Astrocyte of the cerebellum (primary cell): ENCODE measurements around the gene MALL.
"Not testable (repeated sequence)": the region's sequence is repeated elsewhere in the genome, so short reads cannot be mapped to it uniquely, and the experiment has no call there.

ENCODE experiments used
- DNase-seq: peaks from one replicate; pipeline ENCODE4 v3.0.0-alpha.2; 2011; ENCODE audit warnings: low read depth
- H3K4me3 ChIP-seq: 2 replicates; pipeline ENCODE4 v1.5.1; 2011; ENCODE audit warnings: mild to moderate bottlenecking, low read depth, low read length, moderate library complexity
- in situ Hi-C: cut with HindIII; loops from 2 replicates; pipeline ENCODE4 v1.10.0; 2017; ENCODE audit warnings: low sequenced_read_pairs
- TF ChIP-seq, protein P1 (sequence below): IDR thresholded peaks from 2 replicates; pipeline ENCODE4 v1.5.1; 2012; ENCODE audit warnings: low read length, low read depth, moderate library complexity, mild to moderate bottlenecking; ENCODE audit errors: missing control alignments

MALL gene

DNA sequence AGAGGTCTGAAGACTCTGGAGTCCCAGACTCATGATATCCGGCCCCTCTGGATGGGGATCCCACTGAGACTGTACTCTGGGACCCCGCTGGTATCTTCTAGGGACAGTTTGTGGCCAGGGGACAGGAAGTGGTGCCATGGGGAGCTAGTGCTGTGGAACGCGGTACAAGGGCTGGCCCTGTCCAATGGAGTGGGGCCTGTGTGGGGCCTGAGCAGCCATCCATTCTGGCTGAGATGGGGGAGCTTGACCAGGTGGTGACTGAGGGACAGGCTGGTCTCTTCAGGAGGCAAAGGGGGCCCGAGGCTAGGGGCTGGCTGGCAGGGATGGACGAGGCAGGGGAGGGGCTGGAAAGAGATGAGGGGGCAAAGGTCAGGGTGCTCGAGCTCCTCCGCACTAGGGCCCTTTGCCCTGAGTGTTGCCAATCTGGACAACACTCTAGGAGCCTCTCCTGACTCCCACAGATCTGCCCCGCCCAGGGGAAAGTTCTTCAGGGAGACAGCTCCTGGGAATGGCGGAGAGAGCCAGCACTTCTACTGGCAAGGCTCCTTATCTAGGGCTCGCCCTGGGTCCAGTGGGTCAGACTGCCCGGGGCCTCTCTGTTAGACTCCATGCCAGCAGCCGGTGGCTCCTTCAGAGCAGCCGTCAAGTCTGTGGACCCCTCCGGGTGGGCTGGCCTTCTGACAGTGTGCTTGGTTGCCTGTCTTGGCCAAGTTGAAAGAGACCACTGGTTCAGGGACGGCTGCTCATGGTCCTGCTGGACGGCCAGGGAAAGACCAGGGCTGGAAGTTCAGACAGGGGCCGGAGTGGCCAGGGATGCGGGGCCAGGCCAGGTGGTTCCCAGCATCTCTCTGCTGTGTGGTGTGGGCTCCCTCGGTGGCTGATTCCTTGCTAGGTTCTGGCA is 12.3 kb downstream of the MALL start:
- TF ChIP-seq, protein P1, sequence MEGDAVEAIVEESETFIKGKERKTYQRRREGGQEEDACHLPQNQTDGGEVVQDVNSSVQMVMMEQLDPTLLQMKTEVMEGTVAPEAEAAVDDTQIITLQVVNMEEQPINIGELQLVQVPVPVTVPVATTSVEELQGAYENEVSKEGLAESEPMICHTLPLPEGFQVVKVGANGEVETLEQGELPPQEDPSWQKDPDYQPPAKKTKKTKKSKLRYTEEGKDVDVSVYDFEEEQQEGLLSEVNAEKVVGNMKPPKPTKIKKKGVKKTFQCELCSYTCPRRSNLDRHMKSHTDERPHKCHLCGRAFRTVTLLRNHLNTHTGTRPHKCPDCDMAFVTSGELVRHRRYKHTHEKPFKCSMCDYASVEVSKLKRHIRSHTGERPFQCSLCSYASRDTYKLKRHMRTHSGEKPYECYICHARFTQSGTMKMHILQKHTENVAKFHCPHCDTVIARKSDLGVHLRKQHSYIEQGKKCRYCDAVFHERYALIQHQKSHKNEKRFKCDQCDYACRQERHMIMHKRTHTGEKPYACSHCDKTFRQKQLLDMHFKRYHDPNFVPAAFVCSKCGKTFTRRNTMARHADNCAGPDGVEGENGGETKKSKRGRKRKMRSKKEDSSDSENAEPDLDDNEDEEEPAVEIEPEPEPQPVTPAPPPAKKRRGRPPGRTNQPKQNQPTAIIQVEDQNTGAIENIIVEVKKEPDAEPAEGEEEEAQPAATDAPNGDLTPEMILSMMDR, result no peak
- in situ Hi-C loops, result no loop called here
- DNase-seq, result no peak
- H3K4me3 ChIP-seq, result no peak overlapping the region

DNA sequence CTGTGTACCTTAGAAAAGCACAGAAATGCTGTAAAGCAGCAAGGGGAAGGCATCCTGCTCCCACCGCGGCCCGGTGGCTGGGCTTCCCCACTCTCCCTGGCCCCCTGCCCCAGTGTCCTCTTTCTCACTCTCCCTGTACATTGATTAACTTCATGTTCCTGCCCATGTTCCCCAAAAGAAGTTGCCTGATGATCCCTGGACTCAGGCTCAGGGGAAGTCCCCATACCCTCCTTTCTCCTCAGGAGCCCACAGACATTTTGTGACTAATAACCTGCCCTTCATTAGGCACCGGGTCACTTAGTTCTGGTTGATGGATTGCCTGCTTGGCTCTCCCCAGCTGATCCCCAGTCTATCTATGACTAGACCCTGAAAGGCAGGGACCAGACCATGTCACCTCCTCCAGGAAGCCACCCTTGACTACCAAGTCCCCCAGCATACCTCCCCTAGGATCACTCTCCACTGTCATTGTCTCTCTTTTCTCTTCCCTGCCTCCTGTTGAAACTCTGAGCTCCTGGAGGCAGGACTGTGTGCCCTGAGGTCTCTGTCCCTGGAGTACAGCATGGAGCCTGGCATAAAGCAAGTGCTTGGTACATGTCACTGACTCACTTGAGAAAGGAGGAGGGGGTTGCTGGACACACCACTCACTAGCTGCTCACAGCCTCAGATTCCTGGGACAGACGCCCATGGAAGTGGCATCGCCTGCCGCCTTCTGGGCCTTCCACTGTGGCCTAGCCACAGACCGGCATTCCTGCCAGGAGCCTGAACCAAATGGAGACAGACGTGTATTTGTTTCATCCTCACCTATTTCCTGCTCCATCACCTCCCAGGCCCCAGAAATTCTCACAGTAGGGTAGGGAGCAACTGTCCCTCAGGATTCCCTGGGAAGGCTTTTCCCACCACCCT is 13.5 kb downstream of the MALL start:
- TF ChIP-seq, protein P1, result no peak
- in situ Hi-C loops, result no loop called here
- no peak overlapping the region for H3K4me3 ChIP-seq
- peak; percentile 15 for DNase-seq

DNA sequence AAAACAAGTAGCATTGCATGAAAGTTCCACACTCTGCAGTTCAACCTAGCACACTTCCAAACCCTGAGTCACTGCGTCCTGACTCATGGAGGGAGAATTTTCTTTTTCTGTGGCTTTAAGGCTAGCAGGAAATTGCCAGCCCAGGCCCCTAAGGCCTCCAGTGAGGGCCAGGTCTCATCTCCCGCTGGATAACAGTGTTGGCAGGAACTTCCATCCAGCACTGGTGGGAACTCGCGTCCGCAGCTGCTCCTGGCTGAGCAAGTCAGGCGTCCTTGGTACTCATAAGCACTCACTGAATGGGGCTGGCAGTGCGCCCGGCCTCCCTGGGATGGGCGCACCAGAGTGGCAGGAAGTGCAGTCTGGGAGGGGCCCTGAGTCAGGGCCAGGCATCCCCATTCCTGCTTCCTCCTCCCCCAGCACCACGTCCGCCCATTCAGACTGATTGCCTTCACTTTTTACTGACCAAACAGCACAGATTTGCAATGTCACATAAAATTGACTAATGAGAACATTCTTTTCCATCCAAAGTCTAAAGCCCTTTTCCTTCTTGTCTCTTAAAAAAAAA is 14.3 kb downstream of the MALL start:
- in situ Hi-C loops, result no loop called here
- peak; percentile 99 for DNase-seq
- TF ChIP-seq, protein P1, result no peak
- no peak overlapping the region for H3K4me3 ChIP-seq

DNA sequence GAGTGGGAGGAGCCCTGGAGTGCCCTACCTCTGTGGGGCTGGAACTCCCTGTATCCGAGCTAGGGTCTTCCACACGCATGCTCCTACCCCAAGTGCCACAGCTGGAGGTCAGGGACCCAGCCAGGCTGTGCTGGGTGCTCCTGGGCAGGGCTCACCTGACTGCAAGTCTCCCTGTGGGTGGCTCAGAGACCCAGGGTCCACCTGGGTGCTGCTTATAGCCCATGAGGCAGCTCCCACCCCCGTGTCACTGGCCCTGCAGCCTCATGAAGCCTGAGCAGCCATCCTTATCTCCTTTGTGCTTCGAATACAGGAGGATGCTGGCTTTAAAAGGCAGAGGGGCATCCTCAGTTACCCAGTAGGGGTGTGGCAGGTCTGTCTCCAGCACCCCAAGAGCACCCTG is 14.7 kb downstream of the MALL start:
- DNase-seq, H3K4me3 ChIP-seq, in situ Hi-C loops: not testable (repeated sequence)

DNA sequence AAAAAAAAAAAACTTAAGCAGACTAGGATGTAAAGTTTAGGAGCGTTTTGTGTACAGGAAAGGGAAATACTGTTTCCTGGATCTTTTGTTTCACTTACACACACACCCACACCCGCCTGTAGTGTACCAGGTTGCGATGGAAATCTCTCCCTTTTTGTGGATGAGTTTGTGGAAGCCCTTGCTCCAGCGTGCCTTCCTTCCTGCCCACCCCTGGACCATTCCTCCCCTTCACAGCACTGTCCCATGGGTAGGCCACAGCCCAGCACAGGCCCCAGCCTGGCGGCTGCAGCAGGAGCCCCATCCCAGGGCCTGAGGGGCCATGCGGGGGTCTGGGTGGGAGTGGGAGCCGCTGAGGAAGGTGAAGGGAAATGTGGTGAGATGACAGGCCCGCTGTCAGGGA is 15.1 kb downstream of the MALL start:
- DNase-seq, result no peak
- TF ChIP-seq, protein P1, result no peak
- H3K4me3 ChIP-seq, result no peak overlapping the region
- in situ Hi-C loops, result no loop called here

DNA sequence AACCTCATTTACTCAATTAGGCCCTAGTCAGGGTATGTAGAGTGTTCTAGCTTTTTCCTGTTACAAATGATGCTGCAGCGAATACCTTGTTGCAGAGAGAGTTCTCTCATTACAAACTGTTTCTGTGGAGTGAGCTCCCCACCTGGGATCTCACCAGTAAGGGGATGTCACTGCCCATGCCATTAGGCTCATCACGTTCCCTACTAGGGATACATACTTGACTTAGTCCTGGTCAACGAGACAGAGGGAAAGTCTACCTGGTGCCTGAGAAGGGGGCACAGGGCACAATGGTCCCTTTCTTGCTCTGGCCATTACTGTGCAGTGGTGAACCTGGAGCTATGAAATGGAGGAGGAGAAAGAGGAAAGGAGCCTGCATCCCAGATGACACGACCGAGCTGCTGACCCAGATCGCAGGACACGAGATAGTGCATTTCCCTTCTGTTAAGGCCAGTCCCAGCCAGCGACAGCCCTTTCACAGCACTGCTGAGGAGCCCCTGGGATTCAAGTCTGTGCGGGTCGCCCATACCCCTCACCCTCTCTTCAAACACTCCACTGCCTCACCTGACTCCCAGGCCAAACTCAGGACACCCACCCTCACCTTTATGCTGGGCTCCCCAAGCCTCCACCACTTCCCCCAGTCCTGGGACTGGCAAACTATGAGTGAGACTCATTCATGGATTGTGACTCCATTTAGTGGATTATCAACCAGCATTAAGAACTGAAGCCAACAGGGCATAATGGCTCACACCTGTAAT is 16.0 kb downstream of the MALL start:
- no peak overlapping the region for H3K4me3 ChIP-seq
- TF ChIP-seq, protein P1, result no peak
- in situ Hi-C loops, result no loop called here
- no peak for DNase-seq
